Measurements from ENCODE around the gene ELAVL1. TPM values are rescaled to one million over a fixed set of nuclear protein-coding genes. Genes with fewer than 3 reads are reported as not detected.

Gene ELAVL1
- total and polyA plus RNA-seq, 9 of the 15 experiments (the other 6 are each of a cell fraction or from before 2014, with no cell fraction given) = 4.3 to 172 (median 69.2) TPM

GRCh38 chr19:8001995-8002849, 3.2 kb downstream of the ELAVL1 start (continued):
- TF ChIP-seq MAX (CRISPR knock-in tag; IDR thresholded peaks at IDR 0.05) (peak; percentile 68), ADNP (tag; IDR thresholded peaks at IDR 0.05) (no peak), CBX3 (IDR thresholded peaks at IDR 0.05; ENCODE audit: borderline replicate concordance in 1 of 2, low read length in 2 of 2) (no peak), POLR2H (tag; IDR thresholded peaks at IDR 0.05; ENCODE audit: low read depth) (no peak), CCAR2 (IDR thresholded peaks at IDR 0.05; ENCODE audit: low read depth, low read length) (no peak), CBFB (CRISPR knock-in tag; IDR thresholded peaks at IDR 0.05) (no peak), ZFP30 (CRISPR knock-in tag; IDR thresholded peaks at IDR 0.05; ENCODE audit: borderline replicate concordance) (no peak), NONO (IDR thresholded peaks at IDR 0.05; ENCODE audit: low read depth in 2 of 2, low read length in 1 of 2) (0 out of 4 replicates have a peak, but pooled peaks of 1 of the 2 experiments have one; percentile 13), PTBP1 (IDR thresholded peaks at IDR 0.05; ENCODE audit: low read depth, low read length) (no peak), DIDO1 (tag; IDR thresholded peaks at IDR 0.05; ENCODE audit: low read depth) (no peak), FOXJ3 (CRISPR knock-in tag; IDR thresholded peaks at IDR 0.05) (no peak), NFXL1 (CRISPR knock-in tag; IDR thresholded peaks at IDR 0.05) (no peak)
- TF ChIP-seq, protein P1, sequence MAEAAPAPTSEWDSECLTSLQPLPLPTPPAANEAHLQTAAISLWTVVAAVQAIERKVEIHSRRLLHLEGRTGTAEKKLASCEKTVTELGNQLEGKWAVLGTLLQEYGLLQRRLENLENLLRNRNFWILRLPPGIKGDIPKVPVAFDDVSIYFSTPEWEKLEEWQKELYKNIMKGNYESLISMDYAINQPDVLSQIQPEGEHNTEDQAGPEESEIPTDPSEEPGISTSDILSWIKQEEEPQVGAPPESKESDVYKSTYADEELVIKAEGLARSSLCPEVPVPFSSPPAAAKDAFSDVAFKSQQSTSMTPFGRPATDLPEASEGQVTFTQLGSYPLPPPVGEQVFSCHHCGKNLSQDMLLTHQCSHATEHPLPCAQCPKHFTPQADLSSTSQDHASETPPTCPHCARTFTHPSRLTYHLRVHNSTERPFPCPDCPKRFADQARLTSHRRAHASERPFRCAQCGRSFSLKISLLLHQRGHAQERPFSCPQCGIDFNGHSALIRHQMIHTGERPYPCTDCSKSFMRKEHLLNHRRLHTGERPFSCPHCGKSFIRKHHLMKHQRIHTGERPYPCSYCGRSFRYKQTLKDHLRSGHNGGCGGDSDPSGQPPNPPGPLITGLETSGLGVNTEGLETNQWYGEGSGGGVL (CRISPR knock-in tag; IDR thresholded peaks at IDR 0.05) = no peak
- TF ChIP-seq, protein P2, sequence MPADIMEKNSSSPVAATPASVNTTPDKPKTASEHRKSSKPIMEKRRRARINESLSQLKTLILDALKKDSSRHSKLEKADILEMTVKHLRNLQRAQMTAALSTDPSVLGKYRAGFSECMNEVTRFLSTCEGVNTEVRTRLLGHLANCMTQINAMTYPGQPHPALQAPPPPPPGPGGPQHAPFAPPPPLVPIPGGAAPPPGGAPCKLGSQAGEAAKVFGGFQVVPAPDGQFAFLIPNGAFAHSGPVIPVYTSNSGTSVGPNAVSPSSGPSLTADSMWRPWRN (IDR thresholded peaks at IDR 0.05; ENCODE audit: low read depth) = no peak
- TF ChIP-seq, protein P3, sequence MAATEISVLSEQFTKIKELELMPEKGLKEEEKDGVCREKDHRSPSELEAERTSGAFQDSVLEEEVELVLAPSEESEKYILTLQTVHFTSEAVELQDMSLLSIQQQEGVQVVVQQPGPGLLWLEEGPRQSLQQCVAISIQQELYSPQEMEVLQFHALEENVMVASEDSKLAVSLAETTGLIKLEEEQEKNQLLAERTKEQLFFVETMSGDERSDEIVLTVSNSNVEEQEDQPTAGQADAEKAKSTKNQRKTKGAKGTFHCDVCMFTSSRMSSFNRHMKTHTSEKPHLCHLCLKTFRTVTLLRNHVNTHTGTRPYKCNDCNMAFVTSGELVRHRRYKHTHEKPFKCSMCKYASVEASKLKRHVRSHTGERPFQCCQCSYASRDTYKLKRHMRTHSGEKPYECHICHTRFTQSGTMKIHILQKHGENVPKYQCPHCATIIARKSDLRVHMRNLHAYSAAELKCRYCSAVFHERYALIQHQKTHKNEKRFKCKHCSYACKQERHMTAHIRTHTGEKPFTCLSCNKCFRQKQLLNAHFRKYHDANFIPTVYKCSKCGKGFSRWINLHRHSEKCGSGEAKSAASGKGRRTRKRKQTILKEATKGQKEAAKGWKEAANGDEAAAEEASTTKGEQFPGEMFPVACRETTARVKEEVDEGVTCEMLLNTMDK (IDR thresholded peaks at IDR 0.05; ENCODE audit: borderline replicate concordance, insufficient read depth, low read depth, low read length, poor library complexity, severe bottlenecking) = peak; percentile 86
- TF ChIP-seq, protein P4, sequence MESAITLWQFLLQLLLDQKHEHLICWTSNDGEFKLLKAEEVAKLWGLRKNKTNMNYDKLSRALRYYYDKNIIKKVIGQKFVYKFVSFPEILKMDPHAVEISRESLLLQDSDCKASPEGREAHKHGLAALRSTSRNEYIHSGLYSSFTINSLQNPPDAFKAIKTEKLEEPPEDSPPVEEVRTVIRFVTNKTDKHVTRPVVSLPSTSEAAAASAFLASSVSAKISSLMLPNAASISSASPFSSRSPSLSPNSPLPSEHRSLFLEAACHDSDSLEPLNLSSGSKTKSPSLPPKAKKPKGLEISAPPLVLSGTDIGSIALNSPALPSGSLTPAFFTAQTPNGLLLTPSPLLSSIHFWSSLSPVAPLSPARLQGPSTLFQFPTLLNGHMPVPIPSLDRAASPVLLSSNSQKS (CRISPR knock-in tag; IDR thresholded peaks at IDR 0.05) = no peak
- TF ChIP-seq, protein P5, sequence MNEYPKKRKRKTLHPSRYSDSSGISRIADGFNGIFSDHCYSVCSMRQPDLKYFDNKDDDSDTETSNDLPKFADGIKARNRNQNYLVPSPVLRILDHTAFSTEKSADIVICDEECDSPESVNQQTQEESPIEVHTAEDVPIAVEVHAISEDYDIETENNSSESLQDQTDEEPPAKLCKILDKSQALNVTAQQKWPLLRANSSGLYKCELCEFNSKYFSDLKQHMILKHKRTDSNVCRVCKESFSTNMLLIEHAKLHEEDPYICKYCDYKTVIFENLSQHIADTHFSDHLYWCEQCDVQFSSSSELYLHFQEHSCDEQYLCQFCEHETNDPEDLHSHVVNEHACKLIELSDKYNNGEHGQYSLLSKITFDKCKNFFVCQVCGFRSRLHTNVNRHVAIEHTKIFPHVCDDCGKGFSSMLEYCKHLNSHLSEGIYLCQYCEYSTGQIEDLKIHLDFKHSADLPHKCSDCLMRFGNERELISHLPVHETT (CRISPR knock-in tag; conservative IDR thresholded peaks at IDR 0.05 in 1 of 2, IDR thresholded peaks at IDR 0.05 in 1 of 2) = peak in 1 of 2 experiments; percentile 46; a peak in 1 of 4 replicates
